Measurements from ENCODE around the gene LRRC26.
"Not testable (repeated sequence)": the region's sequence is repeated elsewhere in the genome, so short reads cannot be mapped to it uniquely, and the experiment has no call there.

LRRC26 gene

DNA sequence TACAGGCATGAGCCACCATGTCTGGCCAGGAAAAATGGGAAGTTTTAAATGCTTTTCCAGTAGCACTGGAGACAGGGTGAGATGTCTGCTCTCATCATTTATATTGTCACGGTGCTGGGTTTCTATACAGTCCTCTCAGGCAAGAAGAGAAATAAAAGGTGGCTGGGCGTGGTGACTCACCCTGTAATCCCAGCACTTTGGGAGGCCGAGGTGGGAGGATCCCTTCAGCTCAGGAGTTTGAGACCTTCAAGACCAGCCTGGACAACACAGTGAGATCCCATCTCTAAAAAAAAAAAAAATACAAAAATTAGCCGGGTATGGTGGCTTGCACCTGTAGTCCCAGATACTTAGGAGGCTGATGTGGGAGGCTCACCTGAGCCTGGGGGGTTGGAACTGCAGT lies 35.7 kb downstream of the LRRC26 start:
- no peak for DNase-seq

DNA sequence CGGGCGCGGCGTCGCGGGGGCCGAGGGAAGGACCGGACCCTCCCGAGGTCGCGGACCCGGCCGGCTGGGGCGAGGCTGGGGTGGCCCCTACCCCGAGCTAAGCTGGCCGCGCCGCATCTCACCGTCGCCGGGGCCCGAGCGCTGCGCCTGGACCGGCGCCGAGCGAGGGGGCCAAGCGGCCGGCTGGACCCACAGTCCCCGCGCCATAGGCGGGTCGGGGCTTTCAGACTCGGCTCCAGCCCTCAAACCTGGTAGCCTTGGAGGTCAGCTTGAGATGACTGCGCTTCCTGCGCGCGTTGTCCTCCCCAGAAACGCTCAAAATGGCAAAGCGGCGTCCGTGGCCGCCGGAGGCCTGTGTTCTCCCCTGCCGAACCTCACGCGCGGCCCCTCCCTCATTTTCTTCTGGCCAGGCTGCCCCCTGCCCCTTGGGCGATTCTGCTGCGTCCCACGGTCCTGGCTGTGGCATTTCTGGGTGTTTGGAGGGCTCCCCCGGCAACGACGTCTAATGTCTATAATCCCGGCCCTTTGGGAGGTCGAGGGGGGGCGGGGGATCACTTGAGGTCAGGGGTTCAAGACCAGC lies 39.6 kb downstream of the LRRC26 start:
- DNase-seq: peak in 1 of 4 experiments; percentile 33

DNA sequence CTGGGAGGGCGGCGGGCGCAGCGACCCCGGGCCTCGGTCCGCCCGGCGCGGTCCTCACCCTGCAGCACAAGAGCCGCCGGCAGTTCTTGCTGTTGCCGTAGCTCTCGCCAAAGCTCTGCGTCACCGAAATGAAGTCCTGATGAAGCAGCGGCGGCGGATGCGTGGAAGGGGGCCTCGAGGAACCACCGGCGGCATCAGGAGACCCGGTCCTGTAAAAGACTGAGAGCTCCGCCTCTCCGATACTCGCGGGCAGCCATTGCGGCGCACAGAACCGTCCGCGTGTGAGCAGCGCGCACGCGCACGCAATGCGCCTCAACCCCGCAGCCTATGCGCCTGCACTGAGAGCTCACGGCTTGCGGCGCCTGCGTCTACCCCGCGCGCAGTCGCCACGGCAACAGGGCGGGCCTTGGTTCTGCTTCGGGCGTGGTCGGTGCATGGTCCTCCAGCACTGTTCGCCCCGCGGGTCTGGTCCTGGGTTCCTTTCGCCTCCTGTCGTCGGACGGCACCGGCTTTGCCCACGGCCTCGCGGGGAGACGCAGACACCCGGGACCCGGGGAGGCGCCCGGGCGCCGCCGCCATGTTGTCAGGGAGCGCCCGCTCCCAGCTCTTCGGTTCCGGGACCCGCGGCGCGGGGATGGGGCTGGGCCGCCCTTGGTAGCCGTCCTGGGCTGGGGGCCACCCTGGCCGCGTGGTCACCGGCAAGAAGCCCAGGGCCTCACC lies 40.2 kb downstream of the LRRC26 start:
- peak; percentile 96 to 98 (median 97) for DNase-seq

DNA sequence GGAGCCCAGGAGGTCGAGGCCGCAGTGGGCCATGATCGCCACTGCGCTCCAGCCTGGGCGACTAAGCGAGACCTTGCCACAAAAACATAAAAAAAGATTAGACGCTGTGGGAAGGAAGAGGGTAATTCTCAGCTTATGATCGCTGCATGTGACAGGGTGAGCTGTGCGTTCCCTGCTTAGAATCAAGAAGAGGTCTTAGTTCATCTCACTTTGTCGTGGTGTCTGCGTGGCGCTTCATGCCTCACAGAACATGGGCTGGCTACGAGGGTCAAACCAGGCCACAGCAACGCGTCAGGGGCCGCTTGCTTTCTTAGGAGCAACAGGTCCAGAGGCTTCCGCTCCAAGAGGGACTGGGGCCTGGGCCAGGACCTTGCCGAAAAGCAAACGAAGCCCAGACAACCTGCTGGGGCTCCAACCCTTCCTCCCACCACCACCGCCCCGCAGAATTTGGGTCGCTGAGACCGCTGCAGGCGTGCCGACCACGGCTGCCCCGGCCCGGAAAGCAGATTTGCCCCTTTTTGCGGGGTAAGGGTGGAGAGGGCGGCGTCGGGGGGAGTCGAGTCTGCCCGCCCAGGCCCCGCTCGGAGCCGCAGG lies 40.9 kb downstream of the LRRC26 start:
- DNase-seq: peak in 1 of 4 experiments; percentile 22

DNA sequence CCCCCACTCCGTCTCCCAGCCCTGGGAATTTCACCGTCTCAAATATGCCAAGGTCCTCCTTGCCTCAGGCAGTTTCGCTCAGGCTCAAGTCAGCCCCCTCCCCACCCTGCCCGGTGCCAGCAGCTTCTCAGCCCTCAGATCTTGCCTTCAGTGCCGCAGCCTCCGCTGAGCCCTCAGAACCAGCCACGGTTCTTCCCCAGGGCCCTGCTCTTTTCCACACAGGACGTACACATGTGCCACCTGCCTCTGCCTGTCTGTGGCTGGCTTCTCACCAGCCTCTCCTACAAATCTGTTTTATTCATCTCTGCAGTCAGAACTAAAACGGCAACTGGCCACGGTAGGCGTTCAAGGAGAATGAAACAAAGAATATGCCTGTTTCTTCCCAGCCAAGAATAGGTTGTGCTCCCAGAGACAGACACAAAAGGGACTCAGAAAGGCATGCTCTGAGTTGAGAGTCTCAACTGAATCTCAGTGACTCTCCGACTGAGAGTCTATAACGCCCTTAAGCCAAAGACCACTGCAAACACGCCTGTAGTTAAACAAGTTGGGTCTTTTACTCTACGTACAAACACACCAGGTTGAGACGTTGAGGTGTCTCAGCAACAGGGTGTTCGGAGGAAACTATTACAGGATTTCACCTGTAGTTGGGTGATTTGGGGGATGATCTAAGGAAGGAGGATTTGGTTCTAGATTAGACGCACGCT lies 41.5 kb downstream of the LRRC26 start:
- no peak for DNase-seq

DNA sequence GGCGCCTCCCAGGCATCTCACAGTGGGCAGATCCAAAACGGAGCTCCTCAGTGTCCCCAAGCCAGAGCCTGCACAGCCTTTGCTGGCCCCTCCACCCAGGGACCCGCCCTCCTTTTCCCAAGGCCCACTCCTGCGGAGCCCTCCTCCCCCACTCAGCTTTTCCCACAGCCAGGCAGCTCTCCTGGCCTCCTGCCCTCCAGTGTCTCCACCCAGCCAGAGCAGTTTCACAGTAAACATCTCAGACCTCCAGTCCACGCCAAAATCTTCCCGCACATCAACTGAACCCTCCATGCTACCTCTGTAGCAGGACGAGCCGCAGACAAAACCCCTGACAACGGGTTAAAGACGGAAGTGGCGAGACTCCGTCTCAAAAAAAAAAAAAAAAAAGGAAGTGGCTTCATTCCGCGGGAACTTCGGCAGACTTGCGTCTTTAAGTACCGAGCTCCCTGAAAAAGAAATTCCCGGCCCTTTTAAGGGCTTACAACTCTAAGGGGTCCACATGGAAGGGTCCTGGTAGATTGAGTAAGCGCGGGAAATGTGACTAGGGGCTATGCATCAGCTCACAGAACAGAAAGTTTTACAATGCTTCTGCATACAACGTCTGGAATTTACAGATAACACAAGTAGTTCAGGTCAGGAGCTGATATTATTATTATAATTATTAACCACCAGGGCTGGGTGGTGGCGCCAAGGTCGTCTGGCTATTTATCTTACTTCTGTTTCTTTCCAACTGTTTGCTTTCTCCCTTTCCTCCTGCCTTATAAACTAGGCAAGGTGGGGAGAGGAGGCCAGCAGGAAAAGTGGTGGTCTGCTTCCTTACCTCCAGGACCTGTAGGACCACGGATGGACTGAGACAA lies 42.3 kb downstream of the LRRC26 start:
- DNase-seq: peak; percentile 75 to 84 (median 80)

DNA sequence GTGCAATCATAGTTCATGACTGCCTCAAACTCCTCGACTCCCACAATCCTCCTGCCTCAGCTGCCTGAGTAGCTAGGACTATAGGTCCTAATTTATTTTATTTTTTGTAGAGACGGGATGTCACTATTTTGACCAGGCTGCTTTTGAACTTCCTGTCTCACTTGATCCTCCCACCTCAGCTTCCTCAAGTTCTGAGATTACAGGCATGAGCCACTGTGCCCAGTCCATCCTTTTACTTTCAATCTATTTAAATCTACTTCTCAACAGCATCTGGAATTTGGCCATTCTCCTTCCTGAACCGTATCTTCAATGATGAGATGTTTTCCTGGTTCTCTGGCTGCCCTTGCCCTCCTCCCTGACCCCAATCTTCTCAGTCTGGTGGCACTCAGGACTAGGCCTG lies 43.1 kb downstream of the LRRC26 start:
- peak; percentile 5 to 59 (median 40) for DNase-seq

DNA sequence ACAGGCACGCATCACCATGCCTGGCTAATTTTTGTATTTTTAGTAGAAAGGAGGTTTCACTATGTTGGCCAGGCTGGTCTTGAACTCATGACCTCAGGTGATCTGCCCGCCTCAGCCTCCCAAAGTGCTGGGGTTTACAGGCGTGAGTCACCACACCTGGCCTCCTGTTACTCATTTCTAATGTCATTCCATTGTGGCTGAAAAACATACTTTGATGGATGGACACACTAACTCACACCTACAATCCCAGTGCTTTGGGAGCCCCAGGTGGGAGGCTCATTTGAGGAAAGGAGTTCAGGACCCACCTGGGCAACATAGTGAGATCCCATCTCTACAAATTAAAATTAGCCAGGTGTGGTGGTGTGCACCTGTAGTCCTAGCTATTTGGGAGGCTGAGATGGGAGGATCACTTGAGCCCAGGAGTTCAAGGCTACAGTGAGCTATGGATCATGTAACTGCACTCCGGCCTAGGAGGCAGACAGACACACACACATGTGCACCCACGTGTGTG lies 45.8 kb downstream of the LRRC26 start:
- DNase-seq: not testable (repeated sequence)

DNA sequence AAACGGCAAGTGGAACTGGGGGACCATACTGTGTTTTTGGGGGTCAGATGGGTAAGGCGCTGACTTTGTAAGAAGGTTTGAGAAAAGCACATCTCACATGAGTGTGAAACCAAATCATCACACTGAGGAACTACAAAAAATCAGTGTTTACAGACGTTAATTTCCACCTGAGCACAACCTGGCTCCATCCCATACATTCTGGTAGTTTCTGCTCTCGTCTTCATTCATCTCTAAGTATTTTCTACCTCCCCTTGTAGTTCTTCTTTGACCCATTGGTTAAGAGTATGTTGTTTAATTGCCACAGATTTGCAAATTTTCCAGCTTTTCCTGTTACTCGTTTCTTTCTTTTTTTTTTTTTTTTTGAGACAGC lies 46.4 kb downstream of the LRRC26 start:
- DNase-seq: no peak

DNA sequence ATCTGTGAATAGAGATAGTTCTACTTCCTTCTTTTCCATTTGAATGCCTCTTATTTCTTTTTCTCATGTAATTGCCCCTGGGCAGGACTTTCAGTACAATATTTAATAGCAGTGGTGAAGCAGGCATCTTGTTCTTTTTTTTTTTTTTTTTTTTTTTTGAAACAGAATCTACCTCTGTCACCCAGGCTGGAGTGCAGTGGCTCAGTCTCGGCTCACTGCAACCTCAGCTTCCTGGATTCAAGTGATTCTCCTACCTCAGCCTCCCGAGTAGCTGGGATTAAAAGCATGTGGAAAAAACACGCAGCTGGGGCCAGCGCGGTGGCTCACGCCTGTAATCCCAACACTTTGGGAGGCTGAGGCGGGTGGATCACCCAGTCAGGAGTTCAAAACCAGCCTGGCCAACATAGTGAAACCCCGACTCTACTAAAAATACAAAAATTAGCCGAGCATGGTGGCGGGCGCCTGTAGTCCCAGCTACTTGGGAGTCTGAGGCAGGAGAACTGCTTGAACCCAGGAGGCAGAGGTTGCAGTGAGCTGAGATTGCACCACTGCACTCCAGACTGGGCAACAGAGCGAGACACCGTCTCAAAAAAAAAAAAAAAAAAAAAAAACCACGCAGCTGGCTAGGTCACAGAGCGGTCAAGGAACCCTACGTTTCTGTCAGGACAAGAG lies 46.9 kb downstream of the LRRC26 start:
- not testable (repeated sequence) for DNase-seq

DNA sequence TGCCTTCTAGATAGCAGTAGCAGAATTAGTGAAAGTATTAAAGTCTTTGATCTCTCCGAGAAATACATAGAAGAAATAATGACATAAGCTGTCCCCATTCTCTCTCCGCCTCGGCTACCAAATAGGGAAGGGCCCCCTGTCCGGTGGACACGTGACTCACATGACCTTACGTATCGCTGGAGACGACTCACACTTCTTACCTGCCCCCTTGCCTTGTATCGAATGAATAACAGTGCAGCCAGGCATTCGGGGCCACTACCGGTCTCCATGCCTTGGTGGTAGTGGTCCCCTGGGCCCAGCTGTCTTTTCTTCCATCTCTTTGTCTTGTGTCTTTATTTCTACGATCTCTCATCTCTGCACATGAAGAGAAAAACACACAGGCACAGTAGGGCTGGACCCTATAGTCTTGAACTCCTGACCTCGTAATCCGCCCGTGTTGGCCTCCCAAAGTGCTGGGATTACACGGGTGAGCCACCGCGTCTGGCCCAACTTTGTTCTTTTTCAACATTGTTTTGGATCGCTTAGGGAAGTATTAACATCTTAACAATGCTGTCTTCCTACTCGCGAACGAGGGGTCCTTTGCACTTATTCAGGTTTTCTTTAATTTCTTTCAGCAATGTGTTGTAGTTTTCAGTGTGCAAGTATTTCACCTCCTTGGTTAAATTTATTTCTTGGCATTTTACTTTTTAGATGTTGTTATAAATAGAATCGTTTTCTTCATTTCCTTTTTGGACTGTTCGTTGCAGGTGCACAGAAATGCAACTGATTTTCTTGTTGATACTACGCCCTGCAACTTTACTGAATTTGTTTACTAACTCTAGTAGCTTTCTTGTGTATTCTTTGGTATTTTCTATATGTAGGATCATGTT lies 47.7 kb downstream of the LRRC26 start:
- not testable (repeated sequence) for DNase-seq
